Esophagus squamous epithelium (tissue), 4 donors: Measurements from ENCODE around the gene RNU7-1.

ENCODE experiments used
- POLR2A ChIP-seq, 4 donors: fragments of 450-650 bp; IDR thresholded peaks; one replicate each; pipeline ENCODE4 v1.6.1; 2017; ENCODE audit warnings: antibody characterized with exemption in 4 of 4, mild to moderate bottlenecking in 4 of 4, moderate library complexity in 3 of 4
- TF ChIP-seq, protein P1 (sequence below), 6 experiments: fragments of 450-650 bp in 4 of 6; fragments of 200-600 bp in 2 of 6; sonication (generic) in 2 of 6; IDR thresholded peaks; one replicate each; pipeline ENCODE4 v1.5.1; 2016 to 2019; ENCODE audit warnings: antibody characterized with exemption in 6 of 6, mild to moderate bottlenecking in 4 of 6, moderate library complexity in 4 of 6

DNA sequence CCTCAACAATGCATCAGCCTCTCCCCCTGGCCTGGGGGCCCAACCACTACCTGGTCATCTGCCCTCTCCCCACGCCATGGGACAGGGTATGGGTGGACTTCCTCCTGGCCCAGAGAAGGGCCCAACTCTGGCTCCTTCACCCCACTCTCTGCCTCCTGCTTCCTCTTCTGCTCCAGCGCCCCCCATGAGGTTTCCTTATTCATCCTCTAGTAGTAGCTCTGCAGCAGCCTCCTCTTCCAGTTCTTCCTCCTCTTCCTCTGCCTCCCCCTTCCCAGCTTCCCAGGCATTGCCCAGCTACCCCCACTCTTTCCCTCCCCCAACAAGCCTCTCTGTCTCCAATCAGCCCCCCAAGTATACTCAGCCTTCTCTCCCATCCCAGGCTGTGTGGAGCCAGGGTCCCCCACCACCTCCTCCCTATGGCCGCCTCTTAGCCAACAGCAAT, 7.4 kb upstream of the RNU7-1 start:
- TF ChIP-seq, protein P1, sequence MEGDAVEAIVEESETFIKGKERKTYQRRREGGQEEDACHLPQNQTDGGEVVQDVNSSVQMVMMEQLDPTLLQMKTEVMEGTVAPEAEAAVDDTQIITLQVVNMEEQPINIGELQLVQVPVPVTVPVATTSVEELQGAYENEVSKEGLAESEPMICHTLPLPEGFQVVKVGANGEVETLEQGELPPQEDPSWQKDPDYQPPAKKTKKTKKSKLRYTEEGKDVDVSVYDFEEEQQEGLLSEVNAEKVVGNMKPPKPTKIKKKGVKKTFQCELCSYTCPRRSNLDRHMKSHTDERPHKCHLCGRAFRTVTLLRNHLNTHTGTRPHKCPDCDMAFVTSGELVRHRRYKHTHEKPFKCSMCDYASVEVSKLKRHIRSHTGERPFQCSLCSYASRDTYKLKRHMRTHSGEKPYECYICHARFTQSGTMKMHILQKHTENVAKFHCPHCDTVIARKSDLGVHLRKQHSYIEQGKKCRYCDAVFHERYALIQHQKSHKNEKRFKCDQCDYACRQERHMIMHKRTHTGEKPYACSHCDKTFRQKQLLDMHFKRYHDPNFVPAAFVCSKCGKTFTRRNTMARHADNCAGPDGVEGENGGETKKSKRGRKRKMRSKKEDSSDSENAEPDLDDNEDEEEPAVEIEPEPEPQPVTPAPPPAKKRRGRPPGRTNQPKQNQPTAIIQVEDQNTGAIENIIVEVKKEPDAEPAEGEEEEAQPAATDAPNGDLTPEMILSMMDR (IDR thresholded peaks at IDR 0.05), result no peak
- TF ChIP-seq POLR2A (IDR thresholded peaks at IDR 0.05), result no peak
